Skin epidermis (tissue), 12 donors: Measurements from ENCODE around the gene CHST11.
A peak's percentile ranks its signal among the peaks of the same experiment; 100 is the strongest.
"Not testable (repeated sequence)": the region's sequence is repeated elsewhere in the genome, so short reads cannot be mapped to it uniquely, and the experiment has no call there.

ENCODE experiments used
- H3K27ac ChIP-seq, 21 experiments: fragments of 200-600 bp; sonication (generic) in 11 of 21; one replicate each; pipeline ENCODE4 v1.5.0; 2020; ENCODE audit warnings: mild to moderate bottlenecking in 3 of 21, inconsistent platforms in 2 of 21, moderate library complexity in 2 of 21
- H3K4me3 ChIP-seq, 7 experiments: fragments of 200-600 bp; sonication (generic) in 2 of 7; one replicate each; pipeline ENCODE4 v1.5.0; 2020; ENCODE audit warnings: inconsistent platforms in 2 of 7, mild to moderate bottlenecking in 2 of 7, moderate library complexity in 1 of 7

Gene CHST11

GRCh38 chr12:104570174-104570907 lies 113.6 kb downstream of the CHST11 start:
- Histone ChIP-seq H3K27ac (peak overlapping the region in 9 of 21 experiments; percentile 9 to 75 (median 26)), H3K4me3 (no peak overlapping the region)

GRCh38 chr12:104571328-104571727 lies 114.6 kb downstream of the CHST11 start:
- Histone ChIP-seq H3K4me3 (no peak overlapping the region), H3K27ac (no peak overlapping the region)

- H3K4me3 ChIP-seq, H3K27ac ChIP-seq: not testable (repeated sequence)
Observed at GRCh38 chr12:104574353-104574752, 117.6 kb downstream of the CHST11 start.

GRCh38 chr12:104574758-104575157 lies 118.0 kb downstream of the CHST11 start:
- not testable (repeated sequence) for H3K4me3 ChIP-seq, H3K27ac ChIP-seq

GRCh38 chr12:104575442-104576186 lies 118.9 kb downstream of the CHST11 start:
- H3K27ac ChIP-seq = no peak overlapping the region
- no peak overlapping the region for H3K4me3 ChIP-seq

- no peak overlapping the region for H3K27ac ChIP-seq
Observed at GRCh38 chr12:104576187-104576778, 119.5 kb downstream of the CHST11 start.

GRCh38 chr12:104576980-104577580 lies 120.3 kb downstream of the CHST11 start:
- Histone ChIP-seq H3K27ac (peak overlapping the region in 1 of 21 experiments; percentile 39), H3K4me3 (no peak overlapping the region)

More at GRCh38 chr12:104576187-104576778, 119.5 kb downstream of the CHST11 start:
- H3K4me3 ChIP-seq = no peak overlapping the region

- H3K27ac ChIP-seq = peak overlapping the region in 4 of 21 experiments; percentile 7 to 39 (median 8)
Observed at GRCh38 chr12:104577581-104577981, 120.8 kb downstream of the CHST11 start.

GRCh38 chr12:104578453-104578852 lies 121.7 kb downstream of the CHST11 start:
- peak overlapping the region in 7 of 21 experiments; percentile 1 to 58 (median 29) for H3K27ac ChIP-seq

More at GRCh38 chr12:104577581-104577981, 120.8 kb downstream of the CHST11 start:
- no peak overlapping the region for H3K4me3 ChIP-seq

GRCh38 chr12:104579718-104580495 lies 123.2 kb downstream of the CHST11 start:
- H3K27ac ChIP-seq = peak overlapping the region in 5 of 21 experiments; percentile 20 to 51 (median 48)
- H3K4me3 ChIP-seq = no peak overlapping the region

More at GRCh38 chr12:104578453-104578852, 121.7 kb downstream of the CHST11 start:
- no peak overlapping the region for H3K4me3 ChIP-seq

- peak overlapping the region in 2 of 21 experiments; percentile 20 to 28 for H3K27ac ChIP-seq
- H3K4me3 ChIP-seq = no peak overlapping the region
Observed at GRCh38 chr12:104581005-104581570, 124.3 kb downstream of the CHST11 start.

- Histone ChIP-seq H3K4me3 (no peak overlapping the region), H3K27ac (no peak overlapping the region)
Observed at GRCh38 chr12:104582739-104583138, 126.0 kb downstream of the CHST11 start.

- no peak overlapping the region for H3K4me3 ChIP-seq
- H3K27ac ChIP-seq = no peak overlapping the region
Observed at GRCh38 chr12:104583301-104583700, 126.6 kb downstream of the CHST11 start.

- Histone ChIP-seq H3K27ac (peak overlapping the region in 1 of 21 experiments; percentile 13), H3K4me3 (no peak overlapping the region)
Observed at GRCh38 chr12:104585448-104586055, 128.8 kb downstream of the CHST11 start.

- H3K4me3 ChIP-seq = no peak overlapping the region
Observed at GRCh38 chr12:104586351-104586919, 129.7 kb downstream of the CHST11 start.

GRCh38 chr12:104588047-104588920 lies 131.5 kb downstream of the CHST11 start:
- no peak overlapping the region for H3K4me3 ChIP-seq

More at GRCh38 chr12:104586351-104586919, 129.7 kb downstream of the CHST11 start:
- H3K27ac ChIP-seq = peak overlapping the region in 1 of 21 experiments; percentile 13

More at GRCh38 chr12:104588047-104588920, 131.5 kb downstream of the CHST11 start:
- peak overlapping the region in 5 of 21 experiments; percentile 34 to 54 (median 49) for H3K27ac ChIP-seq
